CD14-positive monocyte (primary cell): ENCODE data around the gene EAPP. TPM values are rescaled to one million over a fixed set of nuclear protein-coding genes. Genes with fewer than 3 reads are reported as not detected.

Experiments used
- DNase-seq, 3 donors: peaks; one replicate each; pipeline ENCODE4 v3.0.0-alpha.2; 2011 to 2022
- H2AFZ ChIP-seq: 2 replicates; pipeline ENCODE4 v1.6.0; 2012; ENCODE audit warnings: mild to moderate bottlenecking, low read depth, low read length, inconsistent platforms; ENCODE audit not compliant: insufficient read depth, poor library complexity, severe bottlenecking
- H3K27ac ChIP-seq, 2 donors: 1 replicate in 1 of 2; 2 replicates in 1 of 2; pipeline ENCODE4 v1.5.1; 2012 to 2013; ENCODE audit warnings: low read length in 2 of 2, control low read depth in 1 of 2, inconsistent platforms in 1 of 2, low read depth in 1 of 2, mild to moderate bottlenecking in 1 of 2
- H3K27me3 ChIP-seq, 2 donors: one replicate each; pipeline versions ENCODE4 v1.6.0 to v1.6.1; 2011 to 2013; ENCODE audit warnings: low read length in 2 of 2; ENCODE audit not compliant: control insufficient read depth in 2 of 2, insufficient read depth in 2 of 2
- H3K36me3 ChIP-seq, 2 donors: replicated peaks in 1 of 2; 1 replicate in 1 of 2; 2 replicates in 1 of 2; pipeline versions ENCODE4 v1.5.1 to v1.6.1; 2012 to 2013; ENCODE audit warnings: low read length in 2 of 2, control low read depth in 1 of 2, inconsistent platforms in 1 of 2, mild to moderate bottlenecking in 1 of 2; ENCODE audit not compliant: insufficient read depth in 2 of 2, control insufficient read depth in 1 of 2
- H3K4me1 ChIP-seq, 2 donors: 1 replicate in 1 of 2; 2 replicates in 1 of 2; pipeline versions ENCODE4 v1.5.1 to v1.6.1; 2012 to 2013; ENCODE audit warnings: low read length in 2 of 2, control low read depth in 1 of 2, inconsistent platforms in 1 of 2, mild to moderate bottlenecking in 1 of 2, moderate library complexity in 1 of 2; ENCODE audit not compliant: insufficient read depth in 2 of 2, control insufficient read depth in 1 of 2
- H3K4me2 ChIP-seq: replicated peaks from 2 replicates; pipeline ENCODE3; 2012; ENCODE audit warnings: low read length, moderate library complexity, mild to moderate bottlenecking; ENCODE audit not compliant: poor library complexity, severe bottlenecking; ENCODE audit errors: extremely low read depth
- H3K4me3 ChIP-seq, 3 experiments: fragments of 200-600 bp in 1 of 3; sonication (generic) in 1 of 3; replicated peaks in 1 of 3; 1 replicate in 2 of 3; 2 replicates in 1 of 3; pipeline ENCODE4 v1.5.1; 2011 to 2013; ENCODE audit warnings: low read length in 3 of 3, mild to moderate bottlenecking in 3 of 3, control low read depth in 2 of 3, low read depth in 2 of 3, inconsistent platforms in 1 of 3, moderate library complexity in 1 of 3
- H3K79me2 ChIP-seq: 2 replicates; pipeline ENCODE4 v1.6.0; 2012; ENCODE audit warnings: mild to moderate bottlenecking, control low read depth, inconsistent platforms, low read length, moderate library complexity; ENCODE audit not compliant: insufficient read depth
- H3K9ac ChIP-seq: 2 replicates; pipeline ENCODE4 v1.6.0; 2017; ENCODE audit warnings: low read length, mild to moderate bottlenecking; ENCODE audit not compliant: insufficient read depth, poor library complexity, severe bottlenecking
- H3K9me3 ChIP-seq, 2 donors: replicated peaks in 1 of 2; 1 replicate in 1 of 2; 2 replicates in 1 of 2; pipeline versions ENCODE4 v1.5.1 to v1.6.1; 2012 to 2013; ENCODE audit warnings: low read length in 2 of 2, control low read depth in 1 of 2; ENCODE audit not compliant: control insufficient read depth in 1 of 2, insufficient read depth in 1 of 2
- H4K20me1 ChIP-seq: 2 replicates; pipeline ENCODE4 v1.6.0; 2012; ENCODE audit warnings: mild to moderate bottlenecking, low read length, control low read depth, moderate library complexity; ENCODE audit not compliant: insufficient read depth
- H3K27ac Mint-ChIP-seq, 7 donors: one replicate each; pipeline ENCODE4 v1.8.0; 2020; ENCODE audit warnings: mild to moderate bottlenecking in 7 of 7, mixed read lengths in 7 of 7, moderate library complexity in 6 of 7, inconsistent platforms in 2 of 7
- H3K27me3 Mint-ChIP-seq, 3 donors: one replicate each; pipeline ENCODE4 v1.8.0; 2021 to 2022; ENCODE audit warnings: low read depth in 3 of 3, mild to moderate bottlenecking in 3 of 3, mixed read lengths in 3 of 3, moderate library complexity in 3 of 3, inconsistent platforms in 1 of 3
- H3K36me3 Mint-ChIP-seq, 2 donors: one replicate each; pipeline ENCODE4 v1.8.0; 2020; ENCODE audit warnings: mixed read lengths in 2 of 2, inconsistent platforms in 1 of 2, mild to moderate bottlenecking in 1 of 2
- H3K4me1 Mint-ChIP-seq: one replicate; pipeline ENCODE4 v1.8.0; 2020; ENCODE audit warnings: mild to moderate bottlenecking, mixed read lengths
- H3K4me3 Mint-ChIP-seq, 2 donors: one replicate each; pipeline ENCODE4 v1.8.0; 2020; ENCODE audit warnings: mild to moderate bottlenecking in 2 of 2, mixed read lengths in 2 of 2, moderate library complexity in 1 of 2
- H3K9me3 Mint-ChIP-seq, 7 donors: one replicate each; pipeline ENCODE4 v1.8.0; 2020 to 2022; ENCODE audit warnings: mixed read lengths in 7 of 7, mild to moderate bottlenecking in 6 of 7, moderate library complexity in 6 of 7, inconsistent platforms in 2 of 7
- CTCF ChIP-seq: fragments of 200-600 bp; IDR thresholded peaks from one replicate; pipeline ENCODE4 v1.8.0; 2022; ENCODE audit warnings: antibody characterized with exemption, mild to moderate bottlenecking
- WGBS: methylation state at CpG from one replicate; pipeline ENCODE4 v1.1.5; 2013; ENCODE audit warnings: missing lambda C conversion rate; ENCODE audit not compliant: insufficient coverage; 5-methylcytosine and 5-hydroxymethylcytosine counted together
- intact Hi-C, 2 donors: fragments of 100-400 bp; cut with micrococcal nuclease; formaldehyde crosslinking; loops; one replicate each; pipeline versions ENCODE4 v1.15.0 to v1.15.1; 2023
- polyA plus RNA-seq, 3 donors: library from polyadenylated mRNA; depleted of rRNA in 1 of 3; unstranded in 2 of 3; stranded (reverse) in 1 of 3; fragments of 300-500 nt in 2 of 3; fragments of >200 nt in 1 of 3; fragmentation: Illumina TruSeq in 2 of 3; gene quantifications; 1 replicate in 2 of 3; 2 replicates in 1 of 3; pipeline ENCODE4 v1.2.3, GENCODE V29; 2012 to 2021

Gene EAPP
- polyA plus RNA-seq, 3 donors: 20.7 to 76.2 (median 70.2) TPM

- Histone ChIP-seq H3K9me3 (no peaks in the 10 kb centered on the region), H3K4me3 (no peak overlapping the region), H3K27ac (no peak overlapping the region), H2AFZ (peak overlapping the region; percentile 6), H3K27me3 (no peaks in the 10 kb centered on the region), H3K4me2 (no peak overlapping the region), H3K79me2 (no peaks in the 10 kb centered on the region), H3K36me3 (no peaks in the 10 kb centered on the region), H3K4me1 (no peaks in the 10 kb centered on the region), H3K9ac (no peak overlapping the region), H4K20me1 (no peaks in the 10 kb centered on the region)
- TF ChIP-seq CTCF: no peak
- H3K27me3 Mint-ChIP-seq: peaks cover under 1 to 3% (median 1%) of the 10 kb centered on the region in 3 donors
- intact Hi-C loops: no loop called here
- 88% methylated on average over 5 of the region's 6 CpGs for WGBS
- peaks cover 0 to 7% (median 2%) of the 10 kb centered on the region in 7 donors for H3K9me3 Mint-ChIP-seq
- H3K4me1 Mint-ChIP-seq: peaks cover 2% of the 10 kb centered on the region
- no peak overlapping the region for H3K4me3 Mint-ChIP-seq
- no peaks in the 10 kb centered on the region for H3K36me3 Mint-ChIP-seq
- H3K27ac Mint-ChIP-seq: no peak overlapping the region
- no peak for DNase-seq
Observed at GRCh38 chr14:34472706-34473279, 66.7 kb downstream of the EAPP start.

- no peak for DNase-seq
- peaks cover 2% of the 10 kb centered on the region for H3K4me1 Mint-ChIP-seq
- Histone ChIP-seq H4K20me1 (no peaks in the 10 kb centered on the region), H3K4me1 (peaks cover 9 to 10% of the 10 kb centered on the region in 2 donors), H2AFZ (no peak overlapping the region), H3K79me2 (no peaks in the 10 kb centered on the region), H3K36me3 (no peaks in the 10 kb centered on the region), H3K9ac (no peak overlapping the region), H3K27ac (no peak overlapping the region), H3K9me3 (no peaks in the 10 kb centered on the region), H3K27me3 (no peaks in the 10 kb centered on the region), H3K4me2 (no peak overlapping the region), H3K4me3 (no peak overlapping the region)
- no peak for TF ChIP-seq CTCF
- H3K9me3 Mint-ChIP-seq: peaks cover 0 to 2% (median 0%) of the 10 kb centered on the region in 7 donors
- H3K27me3 Mint-ChIP-seq: peaks cover 0 to 2% (median 1%) of the 10 kb centered on the region in 3 donors
- intact Hi-C loops: no loop called here
- no peaks in the 10 kb centered on the region for H3K36me3 Mint-ChIP-seq
- H3K4me3 Mint-ChIP-seq: no peak overlapping the region
- peak overlapping the region in 2 of 7 donors; percentile 6 to 10 for H3K27ac Mint-ChIP-seq
Observed at GRCh38 chr14:34470319-34470718, 69.2 kb downstream of the EAPP start.
